GM12878 (cell line): ENCODE results near the gene SLC11A2. TPM values are rescaled to one million over a fixed set of nuclear protein-coding genes. Genes with fewer than 3 reads are reported as not detected.

Experiments used
- ATAC-seq: fragments of 200-7000 bp; cut with Tn5 transposase; 3 replicates; pipeline ENCODE4 v1.9.1; 2020; ENCODE audit warnings: mild to moderate bottlenecking, moderate library complexity
- BruUV-seq: library from RNA; stranded (reverse); fragments of 400-500 nt; replicated peaks from 2 replicates; lab custom pipeline; 2021; lab: Mats Ljungman, UMichigan
- CTCF ChIA-PET: fragments of 300-600 bp; sonication (Branson Sonifier 250); formaldehyde crosslinking; extraction: SDS; loops from one replicate; lab custom pipeline; 2021; ENCODE audit warnings: inconsistent platforms; lab: Yijun Ruan, JAX
- POLR2A ChIA-PET: fragments of 350-600 bp; formaldehyde crosslinking; extraction: SDS; loops from one replicate; lab custom pipeline; 2021; ENCODE audit warnings: inconsistent platforms; lab: Charles Lee
- RAD21 ChIA-PET: fragments of 300-600 bp; sonication (Branson Sonifier 250); formaldehyde crosslinking; loops from one replicate; lab custom pipeline; 2023; ENCODE audit warnings: antibody characterized with exemption; ENCODE audit not compliant: unreplicated experiment; lab: Charles Lee
- SMC1A ChIA-PET: fragments of 300-600 bp; sonication (Branson Sonifier 250); formaldehyde crosslinking; loops from one replicate; lab custom pipeline; 2023; ENCODE audit not compliant: unreplicated experiment, uncharacterized antibody; lab: Charles Lee
- DNase-seq: peaks from one replicate; pipeline ENCODE4 v3.0.0-alpha.2; 2011; ENCODE audit warnings: low read depth, low spot score
- FAIRE-seq: peaks from 3 replicates; lab custom pipeline; 2011; peaks lifted over from hg19 to GRCh38; lab: Jason Lieb, UNC
- H2AFZ ChIP-seq: 2 replicates; pipeline ENCODE4 v1.6.0; 2011; ENCODE audit warnings: low read depth, low read length, control low read depth; ENCODE audit not compliant: control insufficient read depth
- H3K27ac ChIP-seq: 2 replicates; pipeline ENCODE4 v1.5.1; 2011; ENCODE audit warnings: control low read depth; ENCODE audit not compliant: control insufficient read depth, insufficient read depth
- H3K27me3 ChIP-seq, 2 experiments: replicated peaks in 1 of 2; 2 replicates each; pipeline versions ENCODE4 v1.6.0 to v1.6.1; 2011; ENCODE audit warnings: low read length in 1 of 2; ENCODE audit not compliant: control insufficient read depth in 2 of 2, insufficient read depth in 2 of 2
- H3K36me3 ChIP-seq, 2 experiments: 2 replicates each; pipeline ENCODE4 v1.5.1; 2011; ENCODE audit warnings: low read length in 1 of 2; ENCODE audit not compliant: control insufficient read depth in 2 of 2, insufficient read depth in 2 of 2
- H3K4me1 ChIP-seq: 2 replicates; pipeline ENCODE4 v1.6.1; 2011; ENCODE audit warnings: mild to moderate bottlenecking, low read length, moderate library complexity, mixed read lengths; ENCODE audit not compliant: control insufficient read depth, insufficient read depth
- H3K4me2 ChIP-seq: 2 replicates; pipeline ENCODE4 v1.6.0; 2011; ENCODE audit warnings: control low read depth; ENCODE audit not compliant: control insufficient read depth, insufficient read depth
- H3K4me3 ChIP-seq: fragments of 200-600 bp; sonication (generic); 2 replicates; pipeline ENCODE4 v1.5.1; 2016
- H3K79me2 ChIP-seq: 2 replicates; pipeline ENCODE4 v1.6.0; 2011; ENCODE audit warnings: low read length; ENCODE audit not compliant: control insufficient read depth, insufficient read depth
- H3K9ac ChIP-seq: 2 replicates; pipeline ENCODE4 v1.8.0; 2011; ENCODE audit warnings: low read length, control low read depth, mixed read lengths; ENCODE audit not compliant: control insufficient read depth, insufficient read depth
- H3K9me3 ChIP-seq: replicated peaks from 3 replicates; pipeline ENCODE4 v1.5.1; 2011; ENCODE audit warnings: mild to moderate bottlenecking, low read length; ENCODE audit not compliant: control insufficient read depth, insufficient read depth
- H4K20me1 ChIP-seq: 2 replicates; pipeline ENCODE4 v1.6.0; 2011; ENCODE audit not compliant: control insufficient read depth, insufficient read depth
- CBFB ChIP-seq: IDR thresholded peaks from 2 replicates; pipeline ENCODE4 v1.6.1; 2016; ENCODE audit warnings: antibody characterized with exemption, low read depth
- E2F8 ChIP-seq: fragments of 450-650 bp; IDR thresholded peaks from 2 replicates; pipeline ENCODE4 v1.6.1; 2018; ENCODE audit warnings: mild to moderate bottlenecking, low read depth, moderate library complexity; ENCODE audit not compliant: partially characterized antibody
- HSF1 ChIP-seq: fragments of 150-350 bp; IDR thresholded peaks from 2 replicates; pipeline ENCODE4 v1.6.1; 2014; ENCODE audit warnings: mild to moderate bottlenecking, low read depth, low read length
- SMARCA5 ChIP-seq: fragments of 450-650 bp; IDR thresholded peaks from 2 replicates; pipeline ENCODE4 v1.6.1; 2017; ENCODE audit warnings: mild to moderate bottlenecking
- SP1 ChIP-seq: IDR thresholded peaks from one replicate; pipeline ENCODE4 v1.6.1; 2011; ENCODE audit warnings: low read depth, low read length
- YY1 ChIP-seq: IDR thresholded peaks from 2 replicates; pipeline ENCODE4 v1.6.1; 2011; ENCODE audit warnings: low read depth, mild to moderate bottlenecking, low read length
- WGBS: methylation state at CpG from one replicate; pipeline ENCODE4 v1.1.6; 2016; ENCODE audit warnings: low lambda C conversion rate; ENCODE audit not compliant: insufficient replicate concordance, insufficient coverage; ENCODE audit errors: missing lambda C conversion rate; 5-methylcytosine and 5-hydroxymethylcytosine counted together
- in situ Hi-C: fragments of 300-500 bp; cut with MboI; formaldehyde crosslinking; loops from 9 replicates; pipeline ENCODE4 v1.14.3; 2018; ENCODE audit warnings: mixed read lengths
- intact Hi-C: fragments of 100-400 bp; cut with micrococcal nuclease; formaldehyde crosslinking; loops from one replicate; pipeline ENCODE4 v1.14.2; 2022; ENCODE audit not compliant: unreplicated experiment
- polyA plus RNA-seq, 11 experiments: library from polyadenylated mRNA; depleted of rRNA in 4 of 11; unstranded in 6 of 11; stranded (reverse) in 5 of 11; fragments of >200 nt; fragmentation: Nextera tagmentation in 4 of 11; fragmentation: Illumina TruSeq in 1 of 11; extraction: Ambion mirVana in 4 of 11; extraction: Trizol in 1 of 11; gene quantifications; 1 replicate in 1 of 11; 2 replicates in 10 of 11; pipeline versions ENCODE4 v1.2.1 to v1.2.3, GENCODE V29; 2011 to 2016; ENCODE audit warnings: inconsistent platforms in 2 of 11, missing spikeins in 2 of 11, low read depth in 1 of 11
- total RNA-seq, 4 experiments: library from RNA; depleted of rRNA in 3 of 4; stranded (reverse); fragments of >200 nt in 3 of 4; fragmentation: Illumina TruSeq in 1 of 4; extraction: Trizol in 1 of 4; gene quantifications; 2 replicates each; pipeline versions ENCODE4 v1.2.1 to v1.2.3, GENCODE V29; 2013 to 2021

The SLC11A2 gene
- total and polyA plus RNA-seq, 10 of the 15 experiments (the other 5 are each of a cell fraction or from before 2014, with no cell fraction given), result 6.2 to 29.4 (median 15.6) TPM

GRCh38 chr12:50992819-50993218 lies 33.4 kb downstream of the SLC11A2 start:
- Histone ChIP-seq H3K36me3 (peaks cover 5 to 35% of the 10 kb centered on the region in 2 experiments), H2AFZ (no peak overlapping the region), H3K9me3 (no peaks in the 10 kb centered on the region), H3K4me2 (no peak overlapping the region), H3K79me2 (no peaks in the 10 kb centered on the region), H3K27ac (no peak overlapping the region), H3K4me3 (no peak overlapping the region), H3K9ac (no peak overlapping the region), H3K27me3 (no peaks in the 10 kb centered on the region), H4K20me1 (no peaks in the 10 kb centered on the region), H3K4me1 (peaks cover 14% of the 10 kb centered on the region)
- in situ Hi-C loops, result loop anchor here (5.0 kb wide), 1 partner anchor 166 kb away; no protein-coding TSS in a partner anchor
- SMC1A ChIA-PET, result interaction anchor here (0.6 kb wide), 1 partner anchor 29 kb away, joined by 3 read pairs; no protein-coding TSS in a partner anchor
- POLR2A ChIA-PET, result interaction anchor here (0.7 kb wide), 1 partner anchor 546 kb away, joined by 5 read pairs; no protein-coding TSS in a partner anchor
- CTCF ChIA-PET, result interaction anchor here (1.1 to 2.0 kb wide), 2 partner anchors 74 to 349 kb away, joined by 3 to 8 read pairs; no protein-coding TSS in a partner anchor
- FAIRE-seq, result no peak
- intact Hi-C loops, result no loop called here
- WGBS, result 35% methylated on average over 2 of the region's 2 CpGs
- RAD21 ChIA-PET, result no interaction called here
- TF ChIP-seq E2F8, result no peak
- no peak for TF ChIP-seq YY1
- TF ChIP-seq SP1, result no peak
- no peak for TF ChIP-seq SMARCA5
- TF ChIP-seq HSF1, result no peak
- TF ChIP-seq CBFB, result no peak
- DNase-seq, result no peak
- ATAC-seq, result no peak
- no TSS peak for BruUV-seq
